Activated T-cell treated with anti-CD3 and anti-CD28 coated beads for 4 hours (primary cell): Measurements from ENCODE around the gene SOD1.
"Not testable (repeated sequence)": the region's sequence is repeated elsewhere in the genome, so short reads cannot be mapped to it uniquely, and the experiment has no call there.

ENCODE experiments used
- DNase-seq: peaks from one replicate; pipeline ENCODE4 v3.0.0-alpha.2; 2020

Gene SOD1

GRCh38 chr21:31659536-31660258, at the start of gene SOD1:
SOD1 (plus strand) TSS chr21:31659693; CDS start chr21:31659770, 77 bp downstream.
- peak; percentile 93 for DNase-seq

- DNase-seq: no peak
These were observed 48.0 kb upstream of the SOD1 start for GRCh38 chr21:31611445-31611844.

GRCh38 chr21:31612894-31613785, 46.4 kb upstream of the SOD1 start:
- DNase-seq: no peak

GRCh38 chr21:31614705-31615104, 44.8 kb upstream of the SOD1 start:
- DNase-seq: no peak

- no peak for DNase-seq
These were observed 43.3 kb upstream of the SOD1 start for GRCh38 chr21:31616216-31616615.

- no peak for DNase-seq
These were observed 40.6 kb upstream of the SOD1 start for GRCh38 chr21:31618696-31619430.

- no peak for DNase-seq
These were observed 37.1 kb upstream of the SOD1 start for GRCh38 chr21:31622397-31622796.

- no peak for DNase-seq
These were observed 35.8 kb upstream of the SOD1 start for GRCh38 chr21:31623664-31624063.

GRCh38 chr21:31624181-31624580, 35.3 kb upstream of the SOD1 start:
- DNase-seq: no peak

GRCh38 chr21:31624961-31625491, 34.5 kb upstream of the SOD1 start:
- DNase-seq: no peak

GRCh38 chr21:31629972-31630711, 29.4 kb upstream of the SOD1 start:
- no peak for DNase-seq

- DNase-seq: not testable (repeated sequence)
These were observed 27.6 kb upstream of the SOD1 start for GRCh38 chr21:31631881-31632280.

GRCh38 chr21:31634993-31635392, 24.5 kb upstream of the SOD1 start:
- DNase-seq: no peak

- DNase-seq: no peak
These were observed 22.6 kb upstream of the SOD1 start for GRCh38 chr21:31636874-31637273.

GRCh38 chr21:31641416-31641922, 18.0 kb upstream of the SOD1 start:
- no peak for DNase-seq

GRCh38 chr21:31644643-31645042, 14.8 kb upstream of the SOD1 start:
- no peak for DNase-seq

- no peak for DNase-seq
These were observed 11.8 kb upstream of the SOD1 start for GRCh38 chr21:31647650-31648049.

GRCh38 chr21:31650930-31651329, 8.6 kb upstream of the SOD1 start:
- no peak for DNase-seq

- DNase-seq: not testable (repeated sequence)
These were observed 8.0 kb upstream of the SOD1 start for GRCh38 chr21:31651491-31651890.

- no peak for DNase-seq
These were observed 5.2 kb upstream of the SOD1 start for GRCh38 chr21:31654340-31654739.

- not testable (repeated sequence) for DNase-seq
These were observed 4.5 kb upstream of the SOD1 start for GRCh38 chr21:31654821-31655580.
